Epithelial cell of proximal tubule (primary cell): ENCODE data around the gene UGDH. TPM values are rescaled to one million over a fixed set of nuclear protein-coding genes. Genes with fewer than 3 reads are reported as not detected.

Experiments used
- DNase-seq: peaks from one replicate; pipeline ENCODE4 v3.0.0-alpha.2; 2011; ENCODE audit warnings: low read depth
- H3K4me3 ChIP-seq: 2 replicates; pipeline ENCODE4 v1.5.1; 2011; ENCODE audit warnings: low read depth, mild to moderate bottlenecking, low read length
- total RNA-seq: library from RNA; depleted of rRNA; stranded (reverse); fragments of >200 nt; gene quantifications from 2 replicates; pipeline ENCODE4 v1.2.3, GENCODE V29; 2015
- TF ChIP-seq, protein P1 (sequence below): conservative IDR thresholded peaks from 2 replicates; pipeline ENCODE4 v1.5.1; 2012; ENCODE audit warnings: low read depth, mild to moderate bottlenecking, low read length

UGDH gene
- total RNA-seq, 1 donor from 2014 or later, result 97.4 TPM

DNA sequence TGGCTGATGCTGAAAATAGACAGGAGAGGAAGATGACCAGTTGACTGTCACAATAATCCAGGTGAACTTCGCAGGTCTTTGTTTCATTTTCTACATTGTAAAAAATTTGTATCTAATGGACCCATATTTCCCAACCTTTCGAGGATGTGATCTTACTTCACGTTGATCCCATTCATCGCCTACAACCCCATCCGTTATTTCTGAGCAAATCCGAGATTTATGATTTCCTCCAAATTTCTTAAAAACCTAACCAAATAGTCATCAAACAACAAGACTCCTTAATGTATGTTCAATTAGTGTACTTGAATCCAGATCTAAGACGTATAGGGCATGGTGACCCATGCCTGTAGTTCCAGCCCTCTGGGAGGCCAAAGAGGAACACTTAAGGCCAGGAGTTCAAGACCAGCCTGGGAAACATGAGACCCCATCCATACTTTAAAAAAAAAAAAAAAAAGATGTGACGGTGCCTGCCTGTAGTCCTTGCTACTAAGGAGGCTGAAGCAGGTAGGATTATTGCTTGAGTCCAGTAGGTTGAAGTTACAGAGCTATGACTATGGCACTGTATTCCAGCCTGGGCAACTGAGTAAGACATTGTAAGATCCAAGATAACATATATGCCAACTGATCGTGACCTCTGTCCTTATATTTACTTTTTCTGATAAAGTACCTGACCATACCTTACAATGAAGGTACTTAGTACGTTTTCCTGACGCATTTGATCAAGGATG is 74.2 kb downstream of the UGDH start:
- H3K4me3 ChIP-seq, result no peak overlapping the region
- DNase-seq, result no peak
- TF ChIP-seq, protein P1, sequence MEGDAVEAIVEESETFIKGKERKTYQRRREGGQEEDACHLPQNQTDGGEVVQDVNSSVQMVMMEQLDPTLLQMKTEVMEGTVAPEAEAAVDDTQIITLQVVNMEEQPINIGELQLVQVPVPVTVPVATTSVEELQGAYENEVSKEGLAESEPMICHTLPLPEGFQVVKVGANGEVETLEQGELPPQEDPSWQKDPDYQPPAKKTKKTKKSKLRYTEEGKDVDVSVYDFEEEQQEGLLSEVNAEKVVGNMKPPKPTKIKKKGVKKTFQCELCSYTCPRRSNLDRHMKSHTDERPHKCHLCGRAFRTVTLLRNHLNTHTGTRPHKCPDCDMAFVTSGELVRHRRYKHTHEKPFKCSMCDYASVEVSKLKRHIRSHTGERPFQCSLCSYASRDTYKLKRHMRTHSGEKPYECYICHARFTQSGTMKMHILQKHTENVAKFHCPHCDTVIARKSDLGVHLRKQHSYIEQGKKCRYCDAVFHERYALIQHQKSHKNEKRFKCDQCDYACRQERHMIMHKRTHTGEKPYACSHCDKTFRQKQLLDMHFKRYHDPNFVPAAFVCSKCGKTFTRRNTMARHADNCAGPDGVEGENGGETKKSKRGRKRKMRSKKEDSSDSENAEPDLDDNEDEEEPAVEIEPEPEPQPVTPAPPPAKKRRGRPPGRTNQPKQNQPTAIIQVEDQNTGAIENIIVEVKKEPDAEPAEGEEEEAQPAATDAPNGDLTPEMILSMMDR, result no peak

DNA sequence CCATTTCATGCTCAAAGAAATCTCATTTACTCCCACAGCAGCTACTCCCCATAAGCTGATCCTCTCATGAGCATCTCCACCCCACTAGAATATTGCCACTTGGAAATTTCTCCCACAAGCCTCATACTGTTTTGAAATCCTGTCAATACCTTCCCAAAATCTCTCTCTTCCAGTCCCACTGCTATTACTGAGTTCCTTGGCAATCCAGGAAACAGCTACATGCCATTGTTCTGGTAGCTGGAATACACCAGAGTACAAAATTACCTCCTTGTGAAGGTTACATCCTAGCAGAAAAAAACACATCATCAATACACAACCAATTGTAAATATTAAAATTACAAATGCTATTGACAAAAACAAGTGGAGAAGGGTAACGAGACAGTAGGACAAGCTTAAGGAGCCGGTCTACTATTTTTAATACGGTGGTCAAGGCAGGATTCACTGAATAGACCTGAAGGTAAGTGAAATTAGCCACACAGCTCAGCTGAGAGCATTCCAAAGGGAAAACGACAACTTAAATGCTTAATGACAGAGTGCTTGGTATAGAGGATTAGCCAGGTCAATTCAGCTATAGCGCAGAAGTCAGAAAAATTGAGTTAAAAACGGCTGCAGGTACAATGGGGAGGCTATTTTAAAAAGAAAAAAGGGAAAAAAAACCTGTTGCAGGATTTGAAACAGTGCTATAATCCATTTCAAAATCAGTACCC is 74.9 kb downstream of the UGDH start:
- TF ChIP-seq, protein P1, result no peak
- no peak for DNase-seq
- no peak overlapping the region for H3K4me3 ChIP-seq

DNA sequence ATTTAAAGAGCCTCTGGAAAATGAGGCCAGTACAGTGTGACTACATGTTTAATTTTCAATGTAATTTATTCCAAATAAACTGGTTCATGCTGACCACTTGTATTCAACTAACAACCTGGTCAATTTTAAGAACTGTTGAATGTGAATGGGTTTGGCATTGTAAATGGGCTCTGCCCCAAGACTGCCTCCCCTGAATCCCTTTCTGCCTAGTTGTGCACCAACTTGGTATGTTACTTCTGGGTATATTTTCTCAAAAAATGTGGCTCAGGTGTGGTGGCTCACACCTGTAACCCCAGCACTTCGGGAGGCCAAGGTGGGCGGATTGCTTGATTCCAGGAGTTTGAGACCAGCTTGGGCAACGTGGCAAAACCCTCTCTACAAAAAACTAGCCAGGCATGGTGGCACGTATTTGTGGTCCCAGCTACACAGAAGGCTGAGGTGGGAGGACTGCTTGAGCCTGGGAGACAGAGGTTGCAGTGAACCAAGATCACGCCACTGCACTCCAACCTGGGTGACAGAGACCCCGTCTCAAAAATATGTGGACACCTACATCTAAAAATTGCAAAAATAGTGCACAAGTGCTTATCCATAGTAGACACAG is 75.7 kb downstream of the UGDH start:
- no peak for DNase-seq
- H3K4me3 ChIP-seq, result no peak overlapping the region
- TF ChIP-seq, protein P1, result no peak

DNA sequence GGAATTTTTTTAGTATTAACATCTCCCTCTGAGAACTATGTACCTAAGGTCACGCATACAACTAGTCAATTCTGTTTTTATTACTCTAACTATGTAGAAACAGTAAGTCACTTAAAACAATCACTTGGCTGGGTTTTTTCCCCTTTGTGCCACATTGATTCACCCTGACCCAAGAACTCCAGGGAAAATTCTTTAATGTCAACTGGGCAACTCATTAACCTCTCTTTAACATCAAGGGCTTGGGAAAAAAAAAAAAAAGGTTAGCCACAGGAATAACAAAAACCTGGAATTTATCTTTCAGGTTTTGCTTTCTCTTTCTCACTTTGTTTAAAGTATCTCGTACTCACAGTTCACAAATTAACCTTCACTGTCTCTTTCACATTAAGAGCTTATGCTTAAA is 76.6 kb downstream of the UGDH start:
- TF ChIP-seq, protein P1, result no peak
- no peak overlapping the region for H3K4me3 ChIP-seq
- no peak for DNase-seq

Other genes with a start within 250 kb of the UGDH start
- 31.6 and 39.6 TPM in 2 replicates for gene RFC1, start 161.1 kb downstream of the UGDH start, total RNA-seq
- not detected in 2 replicates for gene KLB, start 120.5 kb downstream of the UGDH start, total RNA-seq
- gene RPL9, start 68.5 kb downstream of the UGDH start, total RNA-seq, result 3,007 and 3,128 TPM in 2 replicates
- 10.9 and 13.5 TPM in 2 replicates for gene LIAS, start 68.4 kb downstream of the UGDH start, total RNA-seq
- gene SMIM14, start 111.4 kb upstream of the UGDH start, total RNA-seq, result 11.9 and 13.1 TPM in 2 replicates
- gene UBE2K, start 170.7 kb upstream of the UGDH start, total RNA-seq, result 26.1 and 32.7 TPM in 2 replicates